ENCODE measurements around the gene CTNNA2. TPM values are rescaled to one million over a fixed set of nuclear protein-coding genes. Genes with fewer than 3 reads are reported as not detected.

Gene CTNNA2
- total RNA-seq, 1 experiment from 2014 or later = 5.5 TPM

DNA sequence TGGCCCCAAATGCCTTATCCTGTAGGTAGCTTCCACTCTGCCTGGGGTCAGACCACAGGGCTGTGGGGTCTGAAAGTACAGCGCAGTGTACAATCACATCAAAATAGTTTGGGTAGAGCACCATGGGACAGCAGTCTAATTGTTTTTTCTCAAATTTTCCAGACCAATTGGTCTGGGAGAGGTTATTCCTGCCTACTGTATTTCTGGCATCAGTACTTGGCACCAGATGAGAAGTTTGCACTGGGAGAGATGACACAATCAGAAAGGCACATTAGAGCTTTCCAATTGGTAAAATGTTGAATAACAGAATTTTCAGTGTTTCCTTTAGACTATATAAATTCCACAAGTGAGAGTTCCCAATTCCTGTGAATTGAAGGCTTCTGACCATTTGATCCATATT, 822.6 kb downstream of the CTNNA2 start:
- Histone ChIP-seq H3K27ac (ENCODE audit: insufficient read length, low read depth, low read length) (no peak overlapping the region), H2BK20ac (ENCODE audit: low read depth, low read length, poor library complexity, severe bottlenecking) (no peak overlapping the region), H3K4ac (ENCODE audit: low read depth, low read length) (no peak overlapping the region), H2BK120ac (ENCODE audit: low read depth, low read length, poor library complexity, severe bottlenecking) (no peak overlapping the region), H2AFZ (ENCODE audit: low read length) (no peak overlapping the region), H3K9ac (ENCODE audit: extremely low read depth, insufficient read length, low read length) (no peak overlapping the region), H4K5ac (ENCODE audit: insufficient read length, low read depth, low read length) (no peak overlapping the region), H3K4me1 (ENCODE audit: insufficient read depth, low read length) (no peaks in the 10 kb centered on the region; the same call in none of the 2 replicates), H3K79me1 (ENCODE audit: insufficient read depth, low read depth, low read length, poor library complexity, severe bottlenecking) (no peaks in the 10 kb centered on the region), H4K91ac (ENCODE audit: insufficient read length, low read depth, low read length) (no peak overlapping the region), H3T11ph (ENCODE audit: low read length) (no peak overlapping the region), H2BK5ac (ENCODE audit: insufficient read length, low read length) (no peak overlapping the region), H3K14ac (ENCODE audit: insufficient read depth, low read length) (no peak overlapping the region), H3K27me3 (ENCODE audit: insufficient read depth, low read length) (no peaks in the 10 kb centered on the region), H3K4me2 (ENCODE audit: insufficient read depth, insufficient read length, low read length) (no peak overlapping the region), H3K23me2 (ENCODE audit: insufficient read length, low read depth, low read length, poor library complexity, severe bottlenecking) (no peaks in the 10 kb centered on the region), H3K23ac (ENCODE audit: insufficient read length, low read depth, low read length) (no peak overlapping the region), H4K20me1 (ENCODE audit: control insufficient read depth, insufficient read depth, insufficient read length) (no peaks in the 10 kb centered on the region), H3K56ac (ENCODE audit: insufficient read length, low read depth, low read length) (no peak overlapping the region), H4K8ac (replicated peaks; ENCODE audit: insufficient read length, low read depth, low read length) (no peak overlapping the region), H3K9me3 (ENCODE audit: control insufficient read depth, low read depth, low read length) (no peaks in the 10 kb centered on the region), H2BK15ac (ENCODE audit: low read depth, low read length) (no peak overlapping the region), H2AK5ac (ENCODE audit: insufficient read length, low read length) (no peak overlapping the region), H3K18ac (ENCODE audit: insufficient read length, low read depth, low read length) (no peak overlapping the region), H2BK12ac (ENCODE audit: insufficient read length, low read depth, low read length) (no peak overlapping the region), H3K79me2 (ENCODE audit: insufficient read depth, low read length) (no peaks in the 10 kb centered on the region)
- Mint-ChIP-seq H3K27ac (no peak overlapping the region), H3K27me3 (ENCODE audit: low read depth) (peaks cover 2% of the 10 kb centered on the region; the same call in 1 of the 2 replicates), H3K4me3 (no peak overlapping the region), H3K4me1 (peaks cover 3 to 5% of the 10 kb centered on the region in 2 experiments; a peak in 3 of 4 replicates), H3K9me3 (no peaks in the 10 kb centered on the region), H3K36me3 (ENCODE audit: insufficient read depth in 1 of 3, low read depth in 3 of 3) (no peaks in the 10 kb centered on the region; a peak in 1 of 7 replicates)
- no peak for DNase-seq
- WGBS (ENCODE audit: extremely low coverage, insufficient read length, low lambda C conversion rate) = no CpG with 5 or more reads among the region's 1 CpG
- TF ChIP-seq, protein P1, sequence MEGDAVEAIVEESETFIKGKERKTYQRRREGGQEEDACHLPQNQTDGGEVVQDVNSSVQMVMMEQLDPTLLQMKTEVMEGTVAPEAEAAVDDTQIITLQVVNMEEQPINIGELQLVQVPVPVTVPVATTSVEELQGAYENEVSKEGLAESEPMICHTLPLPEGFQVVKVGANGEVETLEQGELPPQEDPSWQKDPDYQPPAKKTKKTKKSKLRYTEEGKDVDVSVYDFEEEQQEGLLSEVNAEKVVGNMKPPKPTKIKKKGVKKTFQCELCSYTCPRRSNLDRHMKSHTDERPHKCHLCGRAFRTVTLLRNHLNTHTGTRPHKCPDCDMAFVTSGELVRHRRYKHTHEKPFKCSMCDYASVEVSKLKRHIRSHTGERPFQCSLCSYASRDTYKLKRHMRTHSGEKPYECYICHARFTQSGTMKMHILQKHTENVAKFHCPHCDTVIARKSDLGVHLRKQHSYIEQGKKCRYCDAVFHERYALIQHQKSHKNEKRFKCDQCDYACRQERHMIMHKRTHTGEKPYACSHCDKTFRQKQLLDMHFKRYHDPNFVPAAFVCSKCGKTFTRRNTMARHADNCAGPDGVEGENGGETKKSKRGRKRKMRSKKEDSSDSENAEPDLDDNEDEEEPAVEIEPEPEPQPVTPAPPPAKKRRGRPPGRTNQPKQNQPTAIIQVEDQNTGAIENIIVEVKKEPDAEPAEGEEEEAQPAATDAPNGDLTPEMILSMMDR (conservative IDR thresholded peaks at IDR 0.05) = no peak

Measured in H9 (cell line).